Natural killer cell treated with Interleukin-12 subunit alpha and Interleukin-12 subunit beta and Interleukin-15 and Interleukin-18, amount 100 ng/mL, for 72 hours (primary cell): ENCODE measurements around the gene PNMA8A. TPM values are rescaled to one million over a fixed set of nuclear protein-coding genes. Genes with fewer than 3 reads are reported as not detected.
"Not testable (repeated sequence)": the region's sequence is repeated elsewhere in the genome, so short reads cannot be mapped to it uniquely, and the experiment has no call there.

Experiments
- ATAC-seq, 2 donors: fragments of 150-1000 bp; cut with Tn5 transposase in 1 of 2; sonication (Bioruptor Pico), chemical (Tn5 transposase) in 1 of 2; 2 replicates each; pipeline ENCODE4 v1.10.0; 2021
- DNase-seq: peaks from one replicate; pipeline ENCODE4 v3.0.0; 2022; ENCODE audit warnings: low spot score
- H3K27ac Mint-ChIP-seq, 2 donors: 1 replicate in 1 of 2; 2 replicates in 1 of 2; pipeline ENCODE4 v1.8.0; 2022; ENCODE audit warnings: mixed read lengths in 2 of 2, mild to moderate bottlenecking in 1 of 2, moderate library complexity in 1 of 2
- H3K27me3 Mint-ChIP-seq, 2 donors: 1 replicate in 1 of 2; 2 replicates in 1 of 2; pipeline ENCODE4 v1.8.0; 2022; ENCODE audit warnings: mixed read lengths in 2 of 2
- H3K36me3 Mint-ChIP-seq: one replicate; pipeline ENCODE4 v1.8.0; 2022; ENCODE audit warnings: mixed read lengths
- H3K4me1 Mint-ChIP-seq, 2 donors: 1 replicate in 1 of 2; 2 replicates in 1 of 2; pipeline ENCODE4 v1.8.0; 2022; ENCODE audit warnings: low read depth in 2 of 2, mixed read lengths in 2 of 2, mild to moderate bottlenecking in 1 of 2
- H3K4me3 Mint-ChIP-seq: one replicate; pipeline ENCODE4 v1.8.0; 2022; ENCODE audit warnings: mixed read lengths
- H3K9me3 Mint-ChIP-seq: 2 replicates; pipeline ENCODE4 v1.8.0; 2022; ENCODE audit warnings: mixed read lengths
- total RNA-seq, 2 donors: library from RNA; stranded (reverse); gene quantifications; one replicate each; pipeline ENCODE4 v1.2.3, GENCODE V29; 2022

PNMA8A gene
- total RNA-seq, 2 donors from 2014 or later: not detected

GRCh38 chr19:46496886-46497285, 25.5 kb upstream of the PNMA8A start:
- H3K27me3 Mint-ChIP-seq: peaks cover 31 to 39% of the 10 kb centered on the region in 2 donors
- H3K36me3 Mint-ChIP-seq, H3K4me3 Mint-ChIP-seq, H3K4me1 Mint-ChIP-seq, DNase-seq, ATAC-seq, H3K27ac Mint-ChIP-seq, H3K9me3 Mint-ChIP-seq: not testable (repeated sequence)

- no peak for ATAC-seq
These were observed 24.9 kb upstream of the PNMA8A start for GRCh38 chr19:46496304-46496703.

GRCh38 chr19:46495786-46496099, 24.4 kb upstream of the PNMA8A start, which contains the start of gene PNMA8B:
Gene PNMA8B, minus strand, starts transcription at chr19:46495867. Its CDS starts 402 bp downstream, at chr19:46495465.
- no peak for ATAC-seq
- Mint-ChIP-seq H3K36me3 (no peaks in the 10 kb centered on the region), H3K27me3 (peaks cover 40 to 45% of the 10 kb centered on the region in 2 donors), H3K27ac (no peak within 1 kb of the TSS), H3K4me3 (no peak within 1 kb of the TSS), H3K9me3 (no peaks in the 10 kb centered on the region), H3K4me1 (peaks cover 0 to 6% of the 10 kb centered on the region in 2 donors)
- DNase-seq: no peak

More at GRCh38 chr19:46496304-46496703, 24.9 kb upstream of the PNMA8A start:
- H3K4me1 Mint-ChIP-seq: peaks cover 0 to 6% of the 10 kb centered on the region in 2 donors
- H3K4me3 Mint-ChIP-seq: no peak overlapping the region
- H3K36me3 Mint-ChIP-seq: no peaks in the 10 kb centered on the region
- peaks cover 34 to 41% of the 10 kb centered on the region in 2 donors for H3K27me3 Mint-ChIP-seq
- H3K9me3 Mint-ChIP-seq: no peaks in the 10 kb centered on the region
- no peak overlapping the region for H3K27ac Mint-ChIP-seq
- DNase-seq: no peak

- Mint-ChIP-seq H3K4me1 (peaks cover 0 to 6% of the 10 kb centered on the region in 2 donors), H3K9me3 (no peaks in the 10 kb centered on the region), H3K27ac (no peak overlapping the region), H3K36me3 (no peaks in the 10 kb centered on the region), H3K27me3 (peaks cover 39 to 44% of the 10 kb centered on the region in 2 donors), H3K4me3 (no peak overlapping the region)
- no peak for DNase-seq
- ATAC-seq: no peak
These were observed 23.8 kb upstream of the PNMA8A start for GRCh38 chr19:46494941-46495785.

GRCh38 chr19:46494146-46494940, 23.0 kb upstream of the PNMA8A start:
- Mint-ChIP-seq H3K4me1 (peaks cover 0 to 6% of the 10 kb centered on the region in 2 donors), H3K9me3 (no peaks in the 10 kb centered on the region), H3K27ac (no peak overlapping the region), H3K4me3 (no peak overlapping the region), H3K36me3 (no peaks in the 10 kb centered on the region), H3K27me3 (peaks cover 38 to 42% of the 10 kb centered on the region in 2 donors)
- DNase-seq (no peak), ATAC-seq (no peak)

GRCh38 chr19:46493236-46494145, 22.1 kb upstream of the PNMA8A start:
- Mint-ChIP-seq H3K4me3 (no peak overlapping the region), H3K27ac (no peak overlapping the region), H3K4me1 (peaks cover 0 to 8% of the 10 kb centered on the region in 2 donors), H3K27me3 (peaks cover 43 to 44% of the 10 kb centered on the region in 2 donors), H3K9me3 (no peaks in the 10 kb centered on the region), H3K36me3 (no peaks in the 10 kb centered on the region)
- ATAC-seq (no peak), DNase-seq (no peak)

GRCh38 chr19:46492841-46493235, 21.5 kb upstream of the PNMA8A start:
- Mint-ChIP-seq H3K36me3 (no peaks in the 10 kb centered on the region), H3K27ac (no peak overlapping the region), H3K4me3 (no peak overlapping the region), H3K4me1 (peaks cover 0 to 11% of the 10 kb centered on the region in 2 donors), H3K27me3 (peaks cover 49% of the 10 kb centered on the region in 2 donors), H3K9me3 (no peaks in the 10 kb centered on the region)
- no peak for ATAC-seq
- DNase-seq: no peak

GRCh38 chr19:46491975-46492682, 20.8 kb upstream of the PNMA8A start:
- no peak overlapping the region for H3K4me3 Mint-ChIP-seq
- ATAC-seq: no peak
- no peaks in the 10 kb centered on the region for H3K9me3 Mint-ChIP-seq
- H3K36me3 Mint-ChIP-seq: no peaks in the 10 kb centered on the region
- peaks cover 0 to 11% of the 10 kb centered on the region in 2 donors for H3K4me1 Mint-ChIP-seq
- DNase-seq: no peak
- H3K27ac Mint-ChIP-seq: no peak overlapping the region
- H3K27me3 Mint-ChIP-seq: peaks cover 50 to 56% of the 10 kb centered on the region in 2 donors

- DNase-seq (no peak), ATAC-seq (no peak)
- no peaks in the 10 kb centered on the region for H3K36me3 Mint-ChIP-seq
- H3K9me3 Mint-ChIP-seq: no peaks in the 10 kb centered on the region
- H3K4me3 Mint-ChIP-seq: no peak overlapping the region
- H3K27ac Mint-ChIP-seq: no peak overlapping the region
- peaks cover 50 to 67% of the 10 kb centered on the region in 2 donors for H3K27me3 Mint-ChIP-seq
- peaks cover 0 to 11% of the 10 kb centered on the region in 2 donors for H3K4me1 Mint-ChIP-seq
These were observed 19.4 kb upstream of the PNMA8A start for GRCh38 chr19:46490774-46491173.

- H3K4me3 Mint-ChIP-seq: no peak overlapping the region
- H3K27me3 Mint-ChIP-seq: peaks cover 51 to 68% of the 10 kb centered on the region in 2 donors
- H3K36me3 Mint-ChIP-seq: no peaks in the 10 kb centered on the region
- DNase-seq: no peak
- H3K9me3 Mint-ChIP-seq: no peaks in the 10 kb centered on the region
- ATAC-seq: no peak
- H3K27ac Mint-ChIP-seq: no peak overlapping the region
- H3K4me1 Mint-ChIP-seq: peaks cover 0 to 10% of the 10 kb centered on the region in 2 donors
These were observed 18.3 kb upstream of the PNMA8A start for GRCh38 chr19:46489445-46490272.

GRCh38 chr19:46488551-46488950, 17.2 kb upstream of the PNMA8A start:
- H3K4me3 Mint-ChIP-seq: no peak overlapping the region
- H3K36me3 Mint-ChIP-seq: no peaks in the 10 kb centered on the region
- DNase-seq: no peak
- no peak for ATAC-seq
- peaks cover 45 to 61% of the 10 kb centered on the region in 2 donors for H3K27me3 Mint-ChIP-seq
- peaks cover 0 to 5% of the 10 kb centered on the region in 2 donors for H3K4me1 Mint-ChIP-seq
- no peaks in the 10 kb centered on the region for H3K9me3 Mint-ChIP-seq
- H3K27ac Mint-ChIP-seq: no peak overlapping the region

- peaks cover 0 to 5% of the 10 kb centered on the region in 2 donors for H3K4me1 Mint-ChIP-seq
- no peaks in the 10 kb centered on the region for H3K9me3 Mint-ChIP-seq
- no peaks in the 10 kb centered on the region for H3K36me3 Mint-ChIP-seq
- no peak overlapping the region for H3K27ac Mint-ChIP-seq
- peaks cover 45 to 60% of the 10 kb centered on the region in 2 donors for H3K27me3 Mint-ChIP-seq
- peak; percentile 65 to 74 for ATAC-seq
- DNase-seq: peak; percentile 68
- no peak overlapping the region for H3K4me3 Mint-ChIP-seq
These were observed 16.6 kb upstream of the PNMA8A start for GRCh38 chr19:46487802-46488445.
